BE2C (cell line): ENCODE measurements around the gene BHLHE23.

Source experiments
- DNase-seq: peaks from one replicate; pipeline ENCODE4 v3.0.0-alpha.2; 2020
- H3K27me3 ChIP-seq: fragments of 250-450 bp; sonication (Bioruptor Pico); 2 replicates; pipeline ENCODE4 v1.5.1; 2020; ENCODE audit warnings: mild to moderate bottlenecking
- H3K36me3 ChIP-seq: fragments of 250-450 bp; sonication (Bioruptor Pico); 2 replicates; pipeline ENCODE4 v1.5.1; 2020; ENCODE audit warnings: mild to moderate bottlenecking
- H3K4me1 ChIP-seq: fragments of 250-450 bp; sonication (Bioruptor Pico); 2 replicates; pipeline ENCODE4 v1.5.1; 2020
- H3K4me3 ChIP-seq: 2 replicates; pipeline ENCODE4 v1.5.1; 2011; ENCODE audit warnings: low read depth, low read length
- H3K9me3 ChIP-seq: fragments of 250-450 bp; sonication (Bioruptor Pico); 2 replicates; pipeline ENCODE4 v1.5.1; 2020
- TF ChIP-seq, protein P1 (sequence below): IDR thresholded peaks from 2 replicates; pipeline ENCODE4 v1.5.1; 2012; ENCODE audit warnings: mild to moderate bottlenecking, low read depth, low read length

Gene BHLHE23

DNA sequence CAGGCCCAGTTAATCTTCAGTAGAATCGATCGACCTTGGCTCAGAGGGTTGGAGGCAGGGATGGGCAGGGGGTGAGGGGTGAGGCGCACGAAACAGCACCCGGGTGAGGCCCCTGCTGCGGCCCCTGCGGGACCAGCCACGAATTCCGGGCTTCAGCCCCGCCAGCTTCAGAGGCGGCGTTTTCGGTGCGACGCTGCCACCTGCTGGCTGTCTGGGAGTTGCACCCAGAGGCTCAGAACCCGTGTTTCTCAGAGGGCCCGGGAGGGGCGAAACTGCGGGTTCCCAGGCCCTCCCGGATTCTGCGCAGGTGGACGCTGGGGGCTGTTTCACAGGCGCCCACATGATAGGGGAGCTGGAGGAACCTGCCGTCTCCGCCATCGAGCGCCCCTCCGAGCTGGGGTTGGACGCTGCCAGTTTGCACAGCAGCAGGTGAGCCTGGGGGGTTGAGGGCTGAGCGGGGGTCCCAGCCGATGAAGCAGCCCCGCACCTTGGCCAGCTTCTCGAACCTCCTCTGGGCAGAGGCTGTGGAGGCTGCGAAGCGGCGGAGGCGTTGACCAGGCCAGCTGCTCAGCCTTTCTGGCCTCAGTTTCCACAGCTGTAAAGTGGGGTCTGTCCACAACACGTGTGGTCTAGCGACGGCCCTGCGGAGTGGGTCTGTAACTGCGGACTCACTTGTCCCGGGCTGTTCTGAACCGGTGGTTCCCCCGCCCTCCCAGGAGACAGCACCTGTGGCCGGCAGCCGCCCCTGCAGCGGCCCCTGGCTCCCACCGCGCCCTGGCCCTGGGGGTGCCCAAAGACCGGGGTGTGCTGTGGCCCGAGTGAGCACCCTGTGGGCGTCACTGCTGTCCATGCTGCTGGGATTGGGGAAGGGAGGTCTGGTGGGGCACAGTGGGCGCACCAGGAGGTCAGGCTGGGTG is 2.5 kb upstream of the BHLHE23 start:
- Histone ChIP-seq H3K27me3 (peaks cover 98% of the 10 kb centered on the region), H3K9me3 (peaks cover 7% of the 10 kb centered on the region; the same call in 1 of the 2 replicates), H3K36me3 (no peaks in the 10 kb centered on the region), H3K4me1 (no peaks in the 10 kb centered on the region; the same call in 1 of the 2 replicates), H3K4me3 (no peak overlapping the region)
- DNase-seq, result peak; percentile 83
- TF ChIP-seq, protein P1, sequence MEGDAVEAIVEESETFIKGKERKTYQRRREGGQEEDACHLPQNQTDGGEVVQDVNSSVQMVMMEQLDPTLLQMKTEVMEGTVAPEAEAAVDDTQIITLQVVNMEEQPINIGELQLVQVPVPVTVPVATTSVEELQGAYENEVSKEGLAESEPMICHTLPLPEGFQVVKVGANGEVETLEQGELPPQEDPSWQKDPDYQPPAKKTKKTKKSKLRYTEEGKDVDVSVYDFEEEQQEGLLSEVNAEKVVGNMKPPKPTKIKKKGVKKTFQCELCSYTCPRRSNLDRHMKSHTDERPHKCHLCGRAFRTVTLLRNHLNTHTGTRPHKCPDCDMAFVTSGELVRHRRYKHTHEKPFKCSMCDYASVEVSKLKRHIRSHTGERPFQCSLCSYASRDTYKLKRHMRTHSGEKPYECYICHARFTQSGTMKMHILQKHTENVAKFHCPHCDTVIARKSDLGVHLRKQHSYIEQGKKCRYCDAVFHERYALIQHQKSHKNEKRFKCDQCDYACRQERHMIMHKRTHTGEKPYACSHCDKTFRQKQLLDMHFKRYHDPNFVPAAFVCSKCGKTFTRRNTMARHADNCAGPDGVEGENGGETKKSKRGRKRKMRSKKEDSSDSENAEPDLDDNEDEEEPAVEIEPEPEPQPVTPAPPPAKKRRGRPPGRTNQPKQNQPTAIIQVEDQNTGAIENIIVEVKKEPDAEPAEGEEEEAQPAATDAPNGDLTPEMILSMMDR, result peak; percentile 86

- peaks cover 98% of the 10 kb centered on the region for H3K27me3 ChIP-seq
- no peaks in the 10 kb centered on the region; the same call in 1 of the 2 replicates for H3K4me1 ChIP-seq
- DNase-seq, result no peak
- H3K4me3 ChIP-seq, result no peak overlapping the region
- H3K36me3 ChIP-seq, result no peaks in the 10 kb centered on the region
- peaks cover 7% of the 10 kb centered on the region; the same call in 1 of the 2 replicates for H3K9me3 ChIP-seq
- TF ChIP-seq, protein P1, result no peak
Measured at GRCh38 chr20:63008541-63009044, 1.8 kb upstream of the BHLHE23 start.

DNA sequence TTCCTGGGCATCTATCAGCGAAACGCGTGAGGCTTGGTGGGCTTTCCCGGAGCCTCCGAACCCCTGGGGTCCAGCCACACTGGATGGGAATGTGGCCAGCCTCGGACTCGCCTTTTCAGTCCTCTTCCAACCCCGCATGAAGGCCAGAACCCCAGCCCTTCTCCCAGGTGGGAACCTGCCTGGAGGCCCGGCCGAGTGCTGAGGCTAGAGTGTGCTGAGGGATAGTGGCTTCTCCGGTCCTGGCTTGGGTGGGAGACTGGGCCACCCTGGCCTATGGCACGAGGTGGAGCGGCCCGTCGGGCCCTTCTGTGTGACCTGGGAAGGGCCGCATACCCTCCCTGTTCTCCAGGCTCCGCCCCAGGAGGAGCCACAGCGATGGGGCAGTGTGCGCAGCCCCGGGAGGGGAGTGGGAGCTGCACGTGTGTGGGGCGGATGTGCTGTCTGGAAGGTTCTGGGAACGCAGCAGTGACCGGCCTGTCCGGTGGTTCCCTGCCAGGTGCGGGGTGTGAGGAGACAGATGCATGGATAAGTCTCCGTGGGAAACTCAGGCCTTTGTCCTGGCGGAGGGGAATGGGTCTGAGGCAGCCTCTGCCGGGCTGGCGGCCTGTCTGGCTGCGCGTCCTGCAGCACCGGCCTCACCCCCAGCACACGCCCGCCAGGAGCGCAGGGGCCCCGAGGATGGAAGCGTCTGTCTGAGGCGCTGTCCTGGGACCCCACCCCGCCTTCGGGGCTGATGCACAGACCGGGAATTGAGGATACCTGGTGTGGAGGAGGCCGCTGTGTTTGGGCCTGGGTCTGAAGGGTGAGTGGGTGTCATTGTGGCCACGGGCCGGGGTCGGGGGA is 1.1 kb upstream of the BHLHE23 start:
- H3K36me3 ChIP-seq, result no peaks in the 10 kb centered on the region
- H3K27me3 ChIP-seq, result peaks cover 100% of the 10 kb centered on the region
- no peak for DNase-seq
- no peak overlapping the region for H3K4me3 ChIP-seq
- H3K4me1 ChIP-seq, result no peaks in the 10 kb centered on the region; the same call in 1 of the 2 replicates
- TF ChIP-seq, protein P1, result no peak
- peaks cover 5% of the 10 kb centered on the region; the same call in 1 of the 2 replicates for H3K9me3 ChIP-seq

GRCh38 chr20:63007360-63007645 is 539 bp upstream of the BHLHE23 start:
- Histone ChIP-seq H3K36me3 (no peaks in the 10 kb centered on the region), H3K4me1 (no peaks in the 10 kb centered on the region; the same call in 1 of the 2 replicates), H3K27me3 (peaks cover 100% of the 10 kb centered on the region), H3K4me3 (no peak overlapping the region), H3K9me3 (no peaks in the 10 kb centered on the region; the same call in 1 of the 2 replicates)
- DNase-seq, result no peak
- TF ChIP-seq, protein P1, result no peak

GRCh38 chr20:63005862-63006539 is 763 bp downstream of the BHLHE23 start:
- no peaks in the 10 kb centered on the region for H3K36me3 ChIP-seq
- no peaks in the 10 kb centered on the region for H3K4me1 ChIP-seq
- no peaks in the 10 kb centered on the region for H3K9me3 ChIP-seq
- H3K4me3 ChIP-seq, result no peak overlapping the region
- H3K27me3 ChIP-seq, result peaks cover 100% of the 10 kb centered on the region
- TF ChIP-seq, protein P1, result no peak
- no peak for DNase-seq
